Measurements from ENCODE around the gene PAM16. TPM values are rescaled to one million over a fixed set of nuclear protein-coding genes. Genes with fewer than 3 reads are reported as not detected.

The PAM16 gene
- total and polyA plus RNA-seq, 2 experiments from 2014 or later = 35.0 to 70.4 TPM

DNA sequence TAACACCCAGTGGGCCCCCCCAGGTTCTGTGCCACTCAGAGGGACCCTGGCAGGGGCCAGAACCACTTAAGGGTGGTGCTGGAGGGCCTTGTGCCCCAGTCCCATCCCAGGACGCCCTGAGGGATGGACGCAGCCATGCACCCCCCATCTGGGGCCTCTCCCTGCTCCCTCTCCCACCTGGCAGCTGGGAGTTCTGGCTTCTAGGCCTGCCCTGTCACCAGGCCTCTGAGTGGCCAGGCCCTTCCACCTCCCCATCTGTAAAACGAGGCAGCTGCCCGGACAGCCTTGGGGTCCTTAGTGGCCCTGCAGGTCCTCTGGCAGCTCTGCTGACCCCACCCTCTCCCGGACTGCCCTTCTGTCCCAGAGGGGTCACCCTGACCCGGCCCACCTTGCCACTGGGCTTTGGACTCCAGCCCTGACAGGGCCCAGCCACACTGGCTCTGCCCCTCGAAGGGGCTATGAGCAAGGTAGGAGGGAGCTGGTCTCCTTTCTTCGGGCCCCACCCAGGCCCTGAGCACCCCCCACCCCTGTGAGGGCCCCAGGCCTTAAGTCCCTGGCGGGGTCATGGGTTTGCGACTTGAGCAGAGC is 12.3 kb downstream of the PAM16 start:
- Histone ChIP-seq H2AFZ (no peak overlapping the region), H3K36me3 (replicated peaks; ENCODE audit: insufficient read depth, low read depth) (no peaks in the 10 kb centered on the region), H3K79me2 (peaks cover 31% of the 10 kb centered on the region), H3K27ac (peak overlapping the region; percentile 72), H3K27me3 (no peaks in the 10 kb centered on the region), H3K4me2 (no peak overlapping the region), H3K4me3 (no peak overlapping the region), H3K9me3 (ENCODE audit: low read depth) (no peaks in the 10 kb centered on the region), H3K4me1 (ENCODE audit: insufficient read depth) (peaks cover 18% of the 10 kb centered on the region), H3K9me2 (replicated peaks; ENCODE audit: insufficient read depth) (no peaks in the 10 kb centered on the region), H4K20me1 (ENCODE audit: insufficient read depth, poor library complexity, severe bottlenecking) (peaks cover 13% of the 10 kb centered on the region)
- WGBS (ENCODE audit: low lambda C conversion rate, missing lambda C conversion rate) = 92% methylated on average over 9 of the region's 10 CpGs
- peak; percentile 19 for DNase-seq (ENCODE audit: low spot score)
- TF ChIP-seq, protein P1, sequence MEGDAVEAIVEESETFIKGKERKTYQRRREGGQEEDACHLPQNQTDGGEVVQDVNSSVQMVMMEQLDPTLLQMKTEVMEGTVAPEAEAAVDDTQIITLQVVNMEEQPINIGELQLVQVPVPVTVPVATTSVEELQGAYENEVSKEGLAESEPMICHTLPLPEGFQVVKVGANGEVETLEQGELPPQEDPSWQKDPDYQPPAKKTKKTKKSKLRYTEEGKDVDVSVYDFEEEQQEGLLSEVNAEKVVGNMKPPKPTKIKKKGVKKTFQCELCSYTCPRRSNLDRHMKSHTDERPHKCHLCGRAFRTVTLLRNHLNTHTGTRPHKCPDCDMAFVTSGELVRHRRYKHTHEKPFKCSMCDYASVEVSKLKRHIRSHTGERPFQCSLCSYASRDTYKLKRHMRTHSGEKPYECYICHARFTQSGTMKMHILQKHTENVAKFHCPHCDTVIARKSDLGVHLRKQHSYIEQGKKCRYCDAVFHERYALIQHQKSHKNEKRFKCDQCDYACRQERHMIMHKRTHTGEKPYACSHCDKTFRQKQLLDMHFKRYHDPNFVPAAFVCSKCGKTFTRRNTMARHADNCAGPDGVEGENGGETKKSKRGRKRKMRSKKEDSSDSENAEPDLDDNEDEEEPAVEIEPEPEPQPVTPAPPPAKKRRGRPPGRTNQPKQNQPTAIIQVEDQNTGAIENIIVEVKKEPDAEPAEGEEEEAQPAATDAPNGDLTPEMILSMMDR (IDR thresholded peaks at IDR 0.05; ENCODE audit: poor library complexity) = no peak
- TF ChIP-seq EZH2phosphoT487 (IDR thresholded peaks at IDR 0.05; ENCODE audit: low read depth, severe bottlenecking, unreplicated experiment) (no peak), EZH2 (IDR thresholded peaks at IDR 0.05; ENCODE audit: borderline replicate concordance) (no peak)

DNA sequence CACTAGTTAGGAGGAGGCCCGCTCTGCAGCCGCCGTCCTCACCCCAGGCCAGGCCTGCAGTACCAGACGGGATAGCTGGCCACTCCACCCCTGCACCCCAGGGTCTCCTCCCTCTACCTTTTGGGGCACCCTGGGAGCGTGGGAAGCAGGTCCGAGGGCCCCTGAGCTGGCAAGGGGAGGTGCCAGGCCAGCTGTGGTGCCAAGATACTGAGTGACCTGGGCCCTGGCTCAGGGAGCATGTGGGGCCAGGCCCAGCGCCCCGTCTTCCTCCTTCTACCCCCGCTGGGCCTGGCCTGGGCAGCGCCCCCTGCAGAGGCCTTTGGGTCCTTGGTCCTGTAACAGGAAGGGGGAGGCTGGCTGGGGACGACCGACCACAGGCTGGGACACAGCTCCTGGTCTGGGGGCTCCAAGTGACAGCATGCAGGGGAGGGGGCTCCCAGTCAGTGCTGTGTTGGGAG is 13.0 kb downstream of the PAM16 start:
- H3K4me2 ChIP-seq = no peak overlapping the region
- H3K4me1 ChIP-seq (ENCODE audit: insufficient read depth) = peaks cover 18% of the 10 kb centered on the region
- H3K27ac ChIP-seq = no peak overlapping the region
- H3K27me3 ChIP-seq = no peaks in the 10 kb centered on the region
- H3K9me3 ChIP-seq (ENCODE audit: low read depth) = no peaks in the 10 kb centered on the region
- no peaks in the 10 kb centered on the region for H3K36me3 ChIP-seq (replicated peaks; ENCODE audit: insufficient read depth, low read depth)
- TF ChIP-seq, protein P1 (IDR thresholded peaks at IDR 0.05; ENCODE audit: poor library complexity) = no peak
- no peak for TF ChIP-seq EZH2 (IDR thresholded peaks at IDR 0.05; ENCODE audit: borderline replicate concordance)
- no peak for TF ChIP-seq EZH2phosphoT487 (IDR thresholded peaks at IDR 0.05; ENCODE audit: low read depth, severe bottlenecking, unreplicated experiment)
- H3K9me2 ChIP-seq (replicated peaks; ENCODE audit: insufficient read depth) = no peaks in the 10 kb centered on the region
- H3K4me3 ChIP-seq = no peak overlapping the region
- H2AFZ ChIP-seq = no peak overlapping the region
- peak; percentile 8 for DNase-seq (ENCODE audit: low spot score)
- whole genome bisulfite sequencing (ENCODE audit: low lambda C conversion rate, missing lambda C conversion rate) = 89% methylated on average over 12 of the region's 12 CpGs
- peaks cover 13% of the 10 kb centered on the region for H4K20me1 ChIP-seq (ENCODE audit: insufficient read depth, poor library complexity, severe bottlenecking)
- peaks cover 30% of the 10 kb centered on the region for H3K79me2 ChIP-seq

DNA sequence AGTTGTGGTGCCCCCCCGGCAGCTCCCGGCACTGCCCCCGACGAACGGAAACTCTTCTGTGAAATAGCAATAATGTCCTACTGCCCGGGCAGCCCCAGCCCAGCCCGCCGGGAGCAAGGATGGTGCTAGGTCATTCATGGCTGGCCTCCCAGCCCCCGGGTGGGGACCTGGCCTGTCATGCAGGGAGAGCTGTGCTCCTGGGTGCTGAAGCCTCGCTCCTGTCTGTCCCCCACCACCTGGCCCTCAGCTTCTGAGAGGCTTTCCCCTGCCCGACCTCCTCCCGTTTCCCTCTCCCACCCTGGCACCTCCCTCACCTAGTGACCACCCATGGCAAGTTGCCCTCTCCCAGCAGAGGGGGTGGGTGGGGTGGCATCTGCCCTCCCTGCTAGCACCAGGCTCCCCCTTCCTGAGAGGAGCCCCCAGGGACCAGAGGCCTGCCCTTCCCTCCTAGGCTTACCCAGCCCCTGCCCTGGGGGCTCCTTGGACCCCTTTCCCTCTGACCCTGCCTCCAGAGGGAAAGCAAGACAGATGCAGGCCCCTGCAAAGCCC is 13.5 kb downstream of the PAM16 start:
- TF ChIP-seq EZH2 (IDR thresholded peaks at IDR 0.05; ENCODE audit: borderline replicate concordance) (no peak), EZH2phosphoT487 (IDR thresholded peaks at IDR 0.05; ENCODE audit: low read depth, severe bottlenecking, unreplicated experiment) (no peak)
- TF ChIP-seq, protein P1 (IDR thresholded peaks at IDR 0.05; ENCODE audit: poor library complexity) = no peak
- no peak for DNase-seq (ENCODE audit: low spot score)
- Histone ChIP-seq H3K4me2 (no peak overlapping the region), H3K4me1 (ENCODE audit: insufficient read depth) (peaks cover 18% of the 10 kb centered on the region), H3K36me3 (replicated peaks; ENCODE audit: insufficient read depth, low read depth) (no peaks in the 10 kb centered on the region), H3K79me2 (peaks cover 30% of the 10 kb centered on the region), H3K9me2 (replicated peaks; ENCODE audit: insufficient read depth) (no peaks in the 10 kb centered on the region), H3K9me3 (ENCODE audit: low read depth) (no peaks in the 10 kb centered on the region), H3K27ac (no peak overlapping the region), H4K20me1 (ENCODE audit: insufficient read depth, poor library complexity, severe bottlenecking) (peaks cover 13% of the 10 kb centered on the region), H3K27me3 (no peaks in the 10 kb centered on the region), H3K4me3 (no peak overlapping the region), H2AFZ (no peak overlapping the region)
- 95% methylated on average over 9 of the region's 12 CpGs for WGBS (ENCODE audit: low lambda C conversion rate, missing lambda C conversion rate)
